ENCODE data around the gene NOTUM.

DNA sequence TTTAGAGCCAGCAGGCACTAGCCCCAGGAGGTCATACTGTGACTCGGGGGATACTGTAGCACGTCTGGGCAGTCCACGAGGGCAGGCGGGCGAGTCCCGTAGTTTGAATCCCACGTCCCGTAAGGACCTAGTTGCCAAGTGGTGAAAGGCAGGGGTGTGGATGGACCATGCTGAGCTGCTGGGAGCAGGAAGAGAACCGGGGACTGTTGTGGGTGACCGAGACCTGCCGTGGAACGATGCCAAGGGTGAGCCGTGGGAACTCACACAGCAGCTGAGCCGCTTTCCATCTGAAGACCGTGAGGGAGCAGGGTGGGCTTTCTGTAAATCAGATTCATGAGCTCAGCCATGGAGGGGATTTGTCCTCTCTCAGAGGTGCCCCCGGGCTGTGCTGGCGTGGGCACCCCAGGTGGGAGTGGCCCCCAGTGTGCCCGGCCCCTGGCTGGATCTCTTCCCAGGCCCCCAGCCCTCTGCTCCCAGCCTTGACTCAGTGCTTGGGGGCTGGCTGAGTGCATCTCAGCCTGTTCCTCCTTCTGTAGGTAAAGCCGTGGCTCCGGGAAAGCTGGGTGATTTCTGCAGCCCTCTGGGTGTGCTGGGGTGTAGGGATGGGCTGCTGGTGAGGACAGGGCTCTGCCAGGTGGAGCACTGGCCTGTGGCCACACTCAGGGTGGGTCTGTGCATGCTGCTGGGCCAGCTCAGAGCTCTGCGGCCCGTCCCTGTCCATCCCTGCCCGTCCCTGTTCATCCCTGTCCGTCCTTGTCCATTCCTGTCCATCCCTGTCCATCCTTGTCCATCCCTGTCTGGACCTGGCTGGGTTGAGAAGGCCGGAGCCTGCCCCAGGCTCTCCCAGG is 30.1 kb upstream of the NOTUM start:
- TF ChIP-seq, protein P1, sequence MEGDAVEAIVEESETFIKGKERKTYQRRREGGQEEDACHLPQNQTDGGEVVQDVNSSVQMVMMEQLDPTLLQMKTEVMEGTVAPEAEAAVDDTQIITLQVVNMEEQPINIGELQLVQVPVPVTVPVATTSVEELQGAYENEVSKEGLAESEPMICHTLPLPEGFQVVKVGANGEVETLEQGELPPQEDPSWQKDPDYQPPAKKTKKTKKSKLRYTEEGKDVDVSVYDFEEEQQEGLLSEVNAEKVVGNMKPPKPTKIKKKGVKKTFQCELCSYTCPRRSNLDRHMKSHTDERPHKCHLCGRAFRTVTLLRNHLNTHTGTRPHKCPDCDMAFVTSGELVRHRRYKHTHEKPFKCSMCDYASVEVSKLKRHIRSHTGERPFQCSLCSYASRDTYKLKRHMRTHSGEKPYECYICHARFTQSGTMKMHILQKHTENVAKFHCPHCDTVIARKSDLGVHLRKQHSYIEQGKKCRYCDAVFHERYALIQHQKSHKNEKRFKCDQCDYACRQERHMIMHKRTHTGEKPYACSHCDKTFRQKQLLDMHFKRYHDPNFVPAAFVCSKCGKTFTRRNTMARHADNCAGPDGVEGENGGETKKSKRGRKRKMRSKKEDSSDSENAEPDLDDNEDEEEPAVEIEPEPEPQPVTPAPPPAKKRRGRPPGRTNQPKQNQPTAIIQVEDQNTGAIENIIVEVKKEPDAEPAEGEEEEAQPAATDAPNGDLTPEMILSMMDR (IDR thresholded peaks at IDR 0.05; ENCODE audit: insufficient read depth, low read depth, low read length) = no peak
- no peak for TF ChIP-seq EZH2 (IDR thresholded peaks at IDR 0.05; ENCODE audit: insufficient read depth, low read length)
